ENCODE results near the gene ZNF333.

DNA sequence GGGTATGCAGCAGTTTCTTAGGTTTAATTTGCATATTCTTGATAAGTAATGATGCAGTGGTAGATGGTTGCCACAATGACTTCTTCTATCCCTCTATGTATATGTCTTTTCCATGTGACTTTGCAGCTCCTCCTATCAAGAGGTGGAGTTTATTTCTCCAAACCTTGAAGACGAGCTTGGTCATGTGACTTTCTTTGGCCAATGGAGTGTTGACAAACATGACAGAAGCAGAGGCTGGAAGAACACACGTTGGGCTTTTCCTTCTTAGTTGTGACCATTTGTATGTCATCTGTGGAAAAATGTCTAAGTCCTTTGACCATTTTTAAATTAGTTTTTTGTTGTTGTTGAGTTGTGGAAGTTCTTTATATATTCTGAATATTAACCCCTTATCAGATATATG lies 32.3 kb downstream of the ZNF333 start:
- TF ChIP-seq, protein P1, sequence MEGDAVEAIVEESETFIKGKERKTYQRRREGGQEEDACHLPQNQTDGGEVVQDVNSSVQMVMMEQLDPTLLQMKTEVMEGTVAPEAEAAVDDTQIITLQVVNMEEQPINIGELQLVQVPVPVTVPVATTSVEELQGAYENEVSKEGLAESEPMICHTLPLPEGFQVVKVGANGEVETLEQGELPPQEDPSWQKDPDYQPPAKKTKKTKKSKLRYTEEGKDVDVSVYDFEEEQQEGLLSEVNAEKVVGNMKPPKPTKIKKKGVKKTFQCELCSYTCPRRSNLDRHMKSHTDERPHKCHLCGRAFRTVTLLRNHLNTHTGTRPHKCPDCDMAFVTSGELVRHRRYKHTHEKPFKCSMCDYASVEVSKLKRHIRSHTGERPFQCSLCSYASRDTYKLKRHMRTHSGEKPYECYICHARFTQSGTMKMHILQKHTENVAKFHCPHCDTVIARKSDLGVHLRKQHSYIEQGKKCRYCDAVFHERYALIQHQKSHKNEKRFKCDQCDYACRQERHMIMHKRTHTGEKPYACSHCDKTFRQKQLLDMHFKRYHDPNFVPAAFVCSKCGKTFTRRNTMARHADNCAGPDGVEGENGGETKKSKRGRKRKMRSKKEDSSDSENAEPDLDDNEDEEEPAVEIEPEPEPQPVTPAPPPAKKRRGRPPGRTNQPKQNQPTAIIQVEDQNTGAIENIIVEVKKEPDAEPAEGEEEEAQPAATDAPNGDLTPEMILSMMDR (IDR thresholded peaks at IDR 0.05; ENCODE audit: low read depth, low read length) = no peak
- TF ChIP-seq POLR2A (IDR thresholded peaks at IDR 0.05; ENCODE audit: extremely low read depth, insufficient read length) = no peak

Measured in NB4 (cell line).